Subcutaneous adipose tissue (tissue), 4 donors: ENCODE measurements around the gene TJP1. TPM values are rescaled to one million over a fixed set of nuclear protein-coding genes. Genes with fewer than 3 reads are reported as not detected.

Experiments
- CTCF ChIP-seq: fragments of 450-650 bp; IDR thresholded peaks from one replicate; pipeline ENCODE4 v1.5.1; 2016; ENCODE audit warnings: low read depth, mild to moderate bottlenecking, control low read depth, antibody characterized with exemption, moderate library complexity
- total RNA-seq, 4 donors: library from RNA; depleted of rRNA; stranded (reverse); fragments of >200 nt; gene quantifications; one replicate each; pipeline ENCODE4 v1.1.0, GENCODE V29; 2016

Gene TJP1
- total RNA-seq, 4 donors from 2014 or later: 59.2 to 138 (median 121) TPM

DNA sequence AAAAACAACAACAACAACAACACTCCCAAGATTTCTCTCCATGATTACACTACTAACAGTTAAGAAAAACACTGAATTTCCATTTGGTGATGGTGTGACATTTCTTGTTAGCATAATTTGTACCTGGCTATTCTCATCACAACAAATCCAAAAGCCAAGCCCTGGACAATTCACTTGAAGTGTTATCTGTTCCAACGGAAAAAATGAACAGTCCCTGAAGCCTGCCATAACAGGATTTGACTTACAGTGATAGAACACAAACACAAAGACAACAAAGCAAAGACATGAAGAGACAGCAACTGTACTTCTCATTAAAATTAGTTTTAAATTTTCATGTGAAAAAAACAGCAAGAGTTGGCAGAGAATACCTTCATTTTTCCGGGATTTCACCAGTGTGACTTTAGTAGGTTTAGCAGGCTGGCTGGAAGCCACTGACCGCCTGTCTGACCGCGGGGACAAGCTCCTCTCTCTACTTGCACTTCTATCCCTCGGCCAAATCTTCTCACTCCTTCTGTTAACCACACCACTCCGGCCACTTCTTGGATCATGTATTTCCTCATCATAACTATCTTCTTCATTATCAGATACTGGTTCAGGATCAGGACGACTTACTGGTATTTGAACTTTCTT lies 56.3 kb downstream of the TJP1 start:
- no peak for TF ChIP-seq CTCF

- TF ChIP-seq CTCF: no peak
Observed at GRCh38 chr15:29765234-29765841, 56.9 kb downstream of the TJP1 start.

- TF ChIP-seq CTCF: no peak
Observed at GRCh38 chr15:29759596-29759995, 62.7 kb downstream of the TJP1 start.

- no peak for TF ChIP-seq CTCF
Observed at GRCh38 chr15:29756358-29757267, 65.7 kb downstream of the TJP1 start.

GRCh38 chr15:29753506-29753905 lies 68.8 kb downstream of the TJP1 start:
- no peak for TF ChIP-seq CTCF

GRCh38 chr15:29750754-29751153 lies 71.5 kb downstream of the TJP1 start:
- no peak for TF ChIP-seq CTCF
